GM23338 (cell line): ENCODE results near the gene KRT31. TPM values are rescaled to one million over a fixed set of nuclear protein-coding genes. Genes with fewer than 3 reads are reported as not detected.

ENCODE experiments used
- ATAC-seq: fragments of 200-7000 bp; cut with Tn5 transposase; 3 replicates; pipeline ENCODE4 v1.9.1; 2020
- DNase-seq: peaks from one replicate; pipeline ENCODE4 v3.0.0-alpha.2; 2015; ENCODE audit warnings: low spot score
- H2AFZ ChIP-seq: fragments of 200-600 bp; sonication (generic); 2 replicates; pipeline ENCODE4 v1.8.0; 2016; ENCODE audit warnings: antibody characterized with exemption, mild to moderate bottlenecking, moderate library complexity
- H3F3A ChIP-seq: fragments of 200-600 bp; sonication (generic); replicated peaks from 2 replicates; pipeline ENCODE4 v1.8.0; 2017; ENCODE audit warnings: antibody characterized with exemption, mixed run types, low read depth
- H3K27ac ChIP-seq: fragments of 200-600 bp; sonication (generic); 2 replicates; pipeline ENCODE4 v1.6.1; 2016; ENCODE audit warnings: low read depth
- H3K27me3 ChIP-seq: fragments of 200-600 bp; sonication (generic); 2 replicates; pipeline ENCODE4 v1.8.0; 2016; ENCODE audit warnings: mild to moderate bottlenecking, mixed run types, moderate library complexity; ENCODE audit not compliant: insufficient read depth
- H3K36me3 ChIP-seq: fragments of 200-600 bp; sonication (generic); 2 replicates; pipeline ENCODE4 v1.8.0; 2016; ENCODE audit warnings: mild to moderate bottlenecking; ENCODE audit not compliant: insufficient read depth
- H3K4me1 ChIP-seq: fragments of 200-600 bp; sonication (generic); 2 replicates; pipeline ENCODE4 v1.8.0; 2016; ENCODE audit warnings: mild to moderate bottlenecking, moderate library complexity; ENCODE audit not compliant: insufficient read depth
- H3K4me2 ChIP-seq: fragments of 200-600 bp; sonication (generic); 2 replicates; pipeline ENCODE4 v1.7.1; 2017; ENCODE audit warnings: mixed run types
- H3K4me3 ChIP-seq: fragments of 200-600 bp; sonication (generic); 2 replicates; pipeline ENCODE4 v1.6.1; 2016; ENCODE audit warnings: mixed run types
- H3K79me2 ChIP-seq: fragments of 200-600 bp; sonication (generic); replicated peaks from 2 replicates; pipeline ENCODE4 v1.8.0; 2017; ENCODE audit warnings: mild to moderate bottlenecking; ENCODE audit not compliant: insufficient read depth
- H3K9me2 ChIP-seq: fragments of 200-600 bp; sonication (generic); 2 replicates; pipeline ENCODE4 v1.8.0; 2017; ENCODE audit not compliant: insufficient read depth
- H4K20me1 ChIP-seq: fragments of 200-600 bp; sonication (generic); replicated peaks from 2 replicates; pipeline ENCODE4 v1.8.0; 2017; ENCODE audit warnings: mild to moderate bottlenecking; ENCODE audit not compliant: insufficient read depth
- H3K27ac Mint-ChIP-seq: 2 replicates; pipeline ENCODE4 v1.8.0; 2020; ENCODE audit warnings: inconsistent platforms, mild to moderate bottlenecking, moderate library complexity, mixed read lengths
- H3K27me3 Mint-ChIP-seq: 3 replicates; pipeline ENCODE4 v1.8.0; 2022; ENCODE audit warnings: low read depth, mild to moderate bottlenecking, moderate library complexity, mixed read lengths, inconsistent platforms; ENCODE audit not compliant: insufficient read depth, poor library complexity
- H3K36me3 Mint-ChIP-seq: 3 replicates; pipeline ENCODE4 v1.8.0; 2021; ENCODE audit warnings: low read depth, mild to moderate bottlenecking, inconsistent platforms, moderate library complexity, mixed read lengths
- H3K4me1 Mint-ChIP-seq: 3 replicates; pipeline ENCODE4 v1.8.0; 2020; ENCODE audit warnings: mild to moderate bottlenecking, inconsistent platforms, mixed read lengths
- H3K4me3 Mint-ChIP-seq: 3 replicates; pipeline ENCODE4 v1.8.0; 2021; ENCODE audit warnings: moderate library complexity, mild to moderate bottlenecking, inconsistent platforms, mixed read lengths
- H3K9me3 Mint-ChIP-seq: 3 replicates; pipeline ENCODE4 v1.8.0; 2020; ENCODE audit warnings: moderate library complexity, mild to moderate bottlenecking, inconsistent platforms, mixed read lengths
- CREB1 ChIP-seq: fragments of 250-450 bp; sonication (Bioruptor Pico); IDR thresholded peaks from 2 replicates; pipeline ENCODE4 v1.5.0; 2020; ENCODE audit warnings: low read depth, mild to moderate bottlenecking, moderate library complexity
- EZH2 ChIP-seq: fragments of 200-600 bp; sonication (generic); IDR thresholded peaks from one replicate; pipeline ENCODE4 v1.8.0; 2017; ENCODE audit warnings: antibody characterized with exemption, mild to moderate bottlenecking, low read depth; ENCODE audit not compliant: unreplicated experiment
- EZH2phosphoT487 ChIP-seq: fragments of 200-600 bp; sonication (generic); IDR thresholded peaks from one replicate; pipeline ENCODE4 v1.8.1; 2018; ENCODE audit warnings: antibody characterized with exemption; ENCODE audit not compliant: unreplicated experiment
- NANOG ChIP-seq: IDR thresholded peaks from 2 replicates; pipeline ENCODE4 v1.6.1; 2016; ENCODE audit warnings: antibody characterized with exemption, borderline replicate concordance
- POLR2AphosphoS5 ChIP-seq: IDR thresholded peaks from 2 replicates; pipeline ENCODE4 v1.6.1; 2016; ENCODE audit warnings: antibody characterized with exemption, low read depth
- REST ChIP-seq: IDR thresholded peaks from one replicate; pipeline ENCODE4 v1.6.1; 2018; ENCODE audit warnings: antibody characterized with exemption; ENCODE audit not compliant: unreplicated experiment
- STAT1 ChIP-seq: IDR thresholded peaks from one replicate; pipeline ENCODE4 v1.6.1; 2016; ENCODE audit warnings: antibody characterized with exemption; ENCODE audit not compliant: unreplicated experiment
- ZNF114 ChIP-seq: fragments of 250-450 bp; sonication (Bioruptor Pico); IDR thresholded peaks from 2 replicates; pipeline ENCODE4 v1.5.0; 2020; ENCODE audit warnings: mild to moderate bottlenecking, moderate library complexity
- ZNF462 ChIP-seq: fragments of 250-450 bp; sonication (Bioruptor Pico); IDR thresholded peaks from 2 replicates; pipeline ENCODE4 v1.5.0; 2020; ENCODE audit warnings: mild to moderate bottlenecking, moderate library complexity
- polyA plus RNA-seq: library from polyadenylated mRNA; unstranded; fragments of >200 nt; fragmentation: Nextera tagmentation; extraction: Ambion mirVana; gene quantifications from 2 replicates; pipeline ENCODE4 v1.2.1, GENCODE V29; 2016
- total RNA-seq: library from RNA; depleted of rRNA; stranded (reverse); fragments of >200 nt; shearing (Covaris generic); gene quantifications from 2 replicates; pipeline ENCODE4 v1.2.3, GENCODE V29; 2014

KRT31 gene
- total and polyA plus RNA-seq, 2 experiments from 2014 or later = not detected

- Histone ChIP-seq H3K27ac (no peak overlapping the region), H4K20me1 (no peaks in the 10 kb centered on the region), H3K4me2 (no peak overlapping the region), H3K79me2 (no peaks in the 10 kb centered on the region), H3K4me1 (no peaks in the 10 kb centered on the region), H2AFZ (no peak overlapping the region), H3K27me3 (no peaks in the 10 kb centered on the region), H3K36me3 (no peaks in the 10 kb centered on the region), H3K9me2 (peaks cover 4% of the 10 kb centered on the region; the same call in 1 of the 2 replicates), H3K4me3 (no peak overlapping the region), H3F3A (no peaks in the 10 kb centered on the region)
- TF ChIP-seq EZH2 (no peak), CREB1 (no peak), STAT1 (no peak), REST (no peak), ZNF462 (CRISPR knock-in tag) (no peak), NANOG (no peak), ZNF114 (no peak), EZH2phosphoT487 (no peak), POLR2AphosphoS5 (no peak)
- H3K36me3 Mint-ChIP-seq = no peaks in the 10 kb centered on the region
- H3K27ac Mint-ChIP-seq = no peak overlapping the region
- peaks cover 8% of the 10 kb centered on the region for H3K4me1 Mint-ChIP-seq
- no peak overlapping the region for H3K4me3 Mint-ChIP-seq
- DNase-seq (no peak), ATAC-seq (no peak)
- H3K9me3 Mint-ChIP-seq = no peaks in the 10 kb centered on the region
- H3K27me3 Mint-ChIP-seq = peaks cover 1% of the 10 kb centered on the region
Observed at GRCh38 chr17:41421617-41422016, 24.2 kb upstream of the KRT31 start.
